GM21737 (cell line): ENCODE data around the gene CRYGC.

Experiments used
- ATAC-seq: cut with Tn5 transposase; IDR thresholded peaks from one replicate; pipeline ENCODE4 v1.9.1; 2021; ENCODE audit warnings: mild to moderate bottlenecking, moderate library complexity; ENCODE audit not compliant: unreplicated experiment

The CRYGC gene

DNA sequence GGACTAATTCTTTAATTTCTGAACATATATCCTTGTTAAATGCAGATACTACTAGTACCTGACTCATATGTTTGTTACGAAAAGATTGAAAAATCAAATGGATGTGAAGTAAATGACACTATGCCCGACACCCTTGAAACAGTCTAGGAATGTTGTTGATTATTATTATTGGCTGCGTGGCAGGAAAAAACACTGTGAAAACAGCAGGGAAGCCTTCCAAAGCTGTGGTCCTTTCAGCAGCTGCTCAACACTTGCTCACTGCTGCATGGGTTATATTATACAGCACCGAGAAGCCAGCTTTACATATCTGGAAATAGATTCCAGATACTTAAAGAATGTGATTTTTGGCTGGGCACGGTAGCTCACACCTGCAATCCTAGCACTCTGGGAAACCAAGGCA is 31.8 kb downstream of the CRYGC start:
- no peak for ATAC-seq

DNA sequence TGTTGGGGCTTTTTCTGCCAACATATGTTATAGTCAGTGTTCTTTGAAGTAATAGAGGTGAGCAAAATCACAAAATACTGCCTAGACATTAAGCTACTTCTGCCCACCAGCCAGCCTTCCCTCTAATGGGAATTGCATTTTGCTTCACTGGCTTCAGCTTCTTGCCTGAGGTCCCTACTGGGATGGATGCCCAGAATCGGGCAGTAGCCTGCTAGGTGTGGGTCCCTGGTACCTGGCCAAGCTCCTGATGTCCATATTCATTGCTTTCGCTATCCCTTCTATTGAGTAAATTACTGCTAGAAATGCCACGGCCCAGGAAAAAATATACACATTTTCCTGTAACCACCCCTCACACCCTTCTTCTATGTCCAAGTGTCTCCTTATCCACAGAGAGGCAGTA is 32.3 kb downstream of the CRYGC start:
- no peak for ATAC-seq

DNA sequence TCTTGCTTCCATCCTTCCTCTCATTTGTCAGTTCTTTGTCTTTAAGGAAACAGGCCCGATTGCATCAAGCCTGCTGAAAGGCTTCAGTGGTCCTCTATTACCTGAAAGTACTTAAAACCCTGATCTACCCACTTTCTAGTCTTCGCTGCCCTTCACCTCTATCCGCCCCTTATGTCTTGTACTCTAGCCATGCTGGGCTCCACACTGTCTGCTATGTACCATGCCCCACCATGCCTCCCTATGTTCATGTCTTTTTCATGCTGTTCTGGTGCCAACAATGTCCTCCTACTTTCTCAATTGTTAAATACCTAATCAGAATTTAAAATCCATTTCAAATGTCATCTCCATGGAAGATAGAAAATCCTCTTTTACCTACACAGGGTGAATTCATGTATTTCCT is 33.5 kb downstream of the CRYGC start:
- ATAC-seq, result no peak

DNA sequence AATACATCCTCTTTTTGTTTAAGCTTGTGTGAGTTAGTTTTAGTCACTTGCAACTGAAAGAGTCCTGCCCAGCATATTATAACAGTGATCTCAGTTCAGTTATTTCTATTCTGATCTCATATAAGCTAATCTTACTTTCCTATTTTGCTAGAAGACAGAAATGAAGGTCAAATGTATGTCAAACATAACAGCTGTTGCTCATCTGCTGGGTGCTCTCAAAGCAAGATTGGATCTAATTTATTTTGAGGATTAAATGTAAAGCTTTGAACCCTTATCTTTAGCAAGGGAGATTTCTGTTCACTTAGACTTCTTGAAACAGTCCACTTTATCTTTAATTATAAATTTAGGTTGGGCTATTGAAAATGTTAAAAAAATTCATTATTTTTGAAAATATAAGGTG is 36.5 kb downstream of the CRYGC start:
- ATAC-seq, result no peak

DNA sequence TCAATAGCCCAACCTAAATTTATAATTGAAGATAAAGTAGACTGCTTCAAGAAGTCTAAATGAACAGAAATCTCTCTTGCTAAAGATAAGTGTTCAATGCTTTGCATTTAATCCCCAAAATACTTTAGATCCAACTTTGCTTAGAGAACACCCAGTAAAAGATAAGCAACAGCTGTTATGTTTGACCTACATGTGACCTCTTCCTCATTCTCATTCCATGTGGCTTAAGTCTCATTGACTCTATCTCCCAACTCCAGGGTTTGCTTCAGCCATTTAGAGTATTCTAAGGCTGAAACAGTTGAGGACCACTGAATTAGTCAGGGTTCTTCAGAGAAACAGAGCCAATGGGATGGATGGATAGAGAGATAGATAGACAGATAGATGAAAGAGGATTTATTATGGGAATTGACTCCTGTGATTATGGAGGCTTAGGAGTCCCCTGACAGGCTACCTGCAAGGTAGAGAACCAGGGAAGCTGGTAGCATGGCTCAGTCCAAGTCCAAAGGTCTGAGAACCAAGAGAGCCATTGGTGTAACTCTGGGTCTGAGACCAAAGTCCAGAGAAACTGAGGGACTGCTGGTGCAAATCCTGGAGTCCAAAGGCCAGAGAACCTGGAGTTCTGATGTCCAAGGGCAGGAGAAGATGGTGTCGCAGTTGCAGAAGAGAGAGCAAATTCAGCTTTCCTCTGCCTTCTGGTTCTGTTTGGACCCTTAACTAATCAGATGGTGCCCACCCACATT is 37.4 kb downstream of the CRYGC start:
- ATAC-seq, result no peak

DNA sequence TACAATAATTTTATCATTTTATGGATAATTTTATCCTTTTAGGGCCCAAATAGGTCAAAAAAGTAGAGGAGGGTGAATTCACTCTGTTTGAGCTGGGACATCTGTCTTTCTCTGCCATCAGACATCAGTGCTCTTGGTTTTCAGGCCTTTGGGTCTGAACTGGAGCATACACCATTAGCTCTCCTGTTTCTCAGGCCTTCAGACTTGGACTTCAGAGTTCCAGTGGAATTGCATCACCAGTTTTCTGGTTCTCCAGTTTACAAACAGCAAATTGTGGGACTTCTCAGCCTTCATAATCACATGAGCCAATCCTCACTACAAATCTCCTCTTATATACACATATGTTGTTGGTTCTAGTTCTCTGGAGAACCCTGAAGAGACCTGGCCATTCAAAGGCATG is 39.2 kb downstream of the CRYGC start:
- ATAC-seq, result no peak

DNA sequence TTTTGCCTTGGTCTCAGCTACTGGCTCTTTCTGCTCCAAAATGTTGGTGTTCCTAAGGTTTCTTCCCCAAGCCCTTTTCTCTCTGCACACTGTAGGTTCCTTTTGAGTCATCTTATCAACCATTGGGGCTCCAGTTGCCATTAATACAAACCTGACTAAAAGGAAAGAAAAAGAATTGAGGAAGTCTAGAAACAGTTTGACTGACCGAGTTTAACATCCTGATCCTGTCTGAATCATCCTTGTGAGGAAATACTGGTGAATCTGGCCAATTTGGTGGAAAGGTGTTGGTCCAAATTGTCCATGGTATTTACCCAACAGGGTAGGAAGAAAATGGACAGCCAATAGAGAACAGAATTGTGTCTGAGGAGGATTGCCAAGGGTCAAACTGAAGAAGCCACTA is 43.6 kb downstream of the CRYGC start:
- ATAC-seq, result no peak

DNA sequence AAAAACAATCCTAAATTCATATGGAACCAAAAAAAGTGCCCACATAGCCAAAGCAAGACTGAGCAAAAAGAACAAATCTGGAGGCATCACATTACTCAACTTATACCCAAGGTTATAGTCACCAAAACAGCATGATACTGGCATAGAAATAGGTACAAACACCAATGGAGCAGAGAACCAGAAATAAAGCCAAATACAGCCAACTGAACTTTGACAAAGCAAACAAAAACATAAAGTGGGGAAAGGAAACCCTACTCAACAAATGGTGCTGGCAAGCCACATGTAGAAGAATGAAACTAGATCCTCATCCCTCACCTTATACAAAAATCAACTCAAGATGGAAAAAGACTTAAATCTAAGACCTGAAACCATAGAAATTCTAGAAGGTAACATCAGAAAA is 45.8 kb downstream of the CRYGC start:
- ATAC-seq, result no peak
